ENCODE measurements around the gene ANO9.

ANO9 gene

DNA sequence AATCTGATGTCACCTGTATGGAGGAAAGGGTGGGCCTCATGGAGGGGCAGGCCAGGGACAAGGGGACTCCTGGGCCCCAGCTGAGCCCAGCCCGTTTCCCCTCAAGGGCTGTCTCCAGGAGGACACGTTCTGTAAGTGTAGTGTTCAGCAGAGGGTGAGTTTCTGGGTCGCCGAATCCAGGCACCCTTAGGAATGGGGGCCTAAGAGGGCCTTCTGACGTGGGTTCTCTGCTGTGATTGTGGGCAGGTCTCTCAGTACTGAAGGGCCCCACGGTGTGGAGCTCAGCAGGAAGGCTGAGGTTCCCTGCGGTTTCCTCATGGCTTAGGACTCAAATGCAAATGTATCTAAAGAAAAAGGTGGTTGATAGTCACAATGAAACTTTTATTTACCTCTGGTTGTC lies 14.7 kb upstream of the ANO9 start:
- no peak overlapping the region for H3K27ac ChIP-seq (ENCODE audit: insufficient read depth in 1 of 2, low read depth in 1 of 2, low read length in 2 of 2, poor library complexity in 1 of 2, severe bottlenecking in 2 of 2)
- peak overlapping the region in 1 of 7 experiments; percentile 52 for H3K4me3 ChIP-seq (ENCODE audit: control insufficient read depth in 1 of 7, extremely low read depth in 1 of 7, insufficient read depth in 4 of 7, low read depth in 2 of 7, low read length in 6 of 7)
- H3K36me3 ChIP-seq (ENCODE audit: control insufficient read depth in 4 of 4, insufficient read depth in 4 of 4, low read length in 3 of 4) = peaks cover 0 to 67% (median 37%) of the 10 kb centered on the region in 4 experiments
- 16% methylated on average over 5 of the region's 7 CpGs for WGBS (ENCODE audit: insufficient coverage)
- DNase-seq = peak; percentile 36 to 73 (median 68)
- CTCF ChIA-PET = interaction anchor here (0.7 to 1.6 kb wide), 2 partner anchors 23 to 60 kb away, joined by 3 to 5 read pairs; no protein-coding TSS in a partner anchor
- H3K9me3 ChIP-seq (ENCODE audit: control extremely low read depth in 1 of 5, control insufficient read depth in 4 of 5, insufficient read depth in 2 of 5, low read depth in 1 of 5, low read length in 4 of 5) = no peaks in the 10 kb centered on the region
- POLR2A ChIA-PET = interaction anchor here (0.5 to 1.0 kb wide), 3 partner anchors 9 to 241 kb away, joined by 3 to 5 read pairs (median 4); no protein-coding TSS in a partner anchor
- no peaks in the 10 kb centered on the region for H3K27me3 ChIP-seq (replicated peaks in 2 of 5; ENCODE audit: control insufficient read depth in 4 of 5, insufficient read depth in 5 of 5, low read length in 4 of 5)
- H3K4me1 ChIP-seq (ENCODE audit: control extremely low read depth in 1 of 4, control insufficient read depth in 4 of 4, insufficient read depth in 4 of 4, low read length in 3 of 4) = peaks cover 5 to 28% (median 21%) of the 10 kb centered on the region in 4 experiments

DNA sequence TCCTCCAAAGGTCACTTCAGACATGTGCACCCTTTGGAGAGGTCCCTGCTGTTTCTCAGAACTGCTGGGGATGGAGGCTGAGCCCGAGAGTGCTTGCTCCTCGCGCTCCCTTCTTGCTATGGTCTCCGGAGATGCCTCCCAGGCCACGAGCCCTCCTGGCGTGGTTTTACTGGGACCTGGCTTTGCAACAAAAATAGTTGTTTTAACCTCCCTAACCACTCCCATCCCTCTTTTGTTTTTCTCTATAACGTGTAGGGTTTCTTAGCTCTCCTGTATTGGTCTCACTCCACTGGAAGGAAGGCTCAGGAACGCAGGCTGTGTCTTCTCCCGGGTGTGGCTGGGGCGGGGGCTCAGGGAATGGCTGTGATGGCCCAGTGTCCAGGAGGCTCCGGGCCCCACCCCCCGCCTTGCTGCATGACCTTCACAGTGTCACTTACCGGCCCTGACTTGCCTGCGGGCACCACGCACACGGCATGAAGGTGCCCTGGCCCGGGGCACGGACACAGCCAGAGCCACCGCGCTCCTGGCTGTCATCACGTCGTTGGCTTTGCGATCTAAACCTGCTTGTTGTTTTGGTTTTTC lies 13.8 kb upstream of the ANO9 start:
- Histone ChIP-seq H3K4me3 (ENCODE audit: control insufficient read depth in 1 of 7, extremely low read depth in 1 of 7, insufficient read depth in 4 of 7, low read depth in 2 of 7, low read length in 6 of 7) (no peak overlapping the region), H3K9me3 (ENCODE audit: control extremely low read depth in 1 of 5, control insufficient read depth in 4 of 5, insufficient read depth in 2 of 5, low read depth in 1 of 5, low read length in 4 of 5) (no peaks in the 10 kb centered on the region), H3K27ac (ENCODE audit: insufficient read depth in 1 of 2, low read depth in 1 of 2, low read length in 2 of 2, poor library complexity in 1 of 2, severe bottlenecking in 2 of 2) (no peak overlapping the region), H3K4me1 (ENCODE audit: control extremely low read depth in 1 of 4, control insufficient read depth in 4 of 4, insufficient read depth in 4 of 4, low read length in 3 of 4) (peaks cover 5 to 37% (median 29%) of the 10 kb centered on the region in 4 experiments), H3K36me3 (ENCODE audit: control insufficient read depth in 4 of 4, insufficient read depth in 4 of 4, low read length in 3 of 4) (peaks cover 0 to 59% (median 33%) of the 10 kb centered on the region in 4 experiments), H3K27me3 (replicated peaks in 2 of 5; ENCODE audit: control insufficient read depth in 4 of 5, insufficient read depth in 5 of 5, low read length in 4 of 5) (no peaks in the 10 kb centered on the region)
- POLR2A ChIA-PET = no interaction called here
- CTCF ChIA-PET = interaction anchor here (1.6 kb wide), 1 partner anchor 23 kb away, joined by 5 read pairs; no protein-coding TSS in a partner anchor
- DNase-seq = no peak
- 98% methylated on average over 15 of the region's 23 CpGs for WGBS (ENCODE audit: insufficient coverage)

DNA sequence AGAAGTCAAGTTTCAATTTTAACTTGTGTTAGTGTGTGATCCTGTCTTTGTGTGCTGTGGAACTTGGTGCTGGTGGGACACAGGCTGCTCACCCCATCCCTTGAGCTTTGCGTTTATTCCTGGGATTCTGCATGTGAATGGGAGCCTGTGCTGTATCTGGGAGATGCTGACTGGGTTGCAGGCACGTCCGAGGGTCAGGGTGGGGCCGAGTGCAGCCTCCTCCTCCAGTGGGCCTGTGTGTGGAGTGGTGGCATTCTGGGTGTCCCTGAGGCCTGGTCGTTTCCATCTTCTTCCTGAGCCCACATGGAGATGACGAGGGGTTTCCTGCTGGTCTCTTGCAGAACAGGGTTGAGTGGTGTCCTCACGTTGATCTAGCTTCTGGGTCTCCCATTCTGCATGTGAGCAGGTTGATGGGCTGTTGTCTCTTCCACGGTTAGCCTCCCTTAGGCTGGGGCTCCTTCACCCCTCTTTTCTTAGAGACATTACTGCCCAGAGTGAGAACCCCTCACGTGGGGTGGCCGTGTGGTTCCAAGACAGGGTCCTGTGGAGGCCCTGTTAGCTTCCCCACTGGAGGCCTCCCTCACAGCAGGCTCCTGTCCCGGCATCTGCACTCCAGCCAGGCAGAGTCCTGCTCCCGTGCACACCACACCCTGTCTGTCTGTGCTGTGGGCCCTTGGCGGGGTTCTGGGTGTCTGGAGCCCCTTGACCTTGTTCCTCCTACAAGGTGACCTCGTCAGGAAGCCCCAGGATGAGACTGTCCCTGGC lies 13.2 kb upstream of the ANO9 start:
- H3K4me1 ChIP-seq (ENCODE audit: control extremely low read depth in 1 of 4, control insufficient read depth in 4 of 4, insufficient read depth in 4 of 4, low read length in 3 of 4) = peaks cover 5 to 40% (median 32%) of the 10 kb centered on the region in 4 experiments
- no peak overlapping the region for H3K4me3 ChIP-seq (ENCODE audit: control insufficient read depth in 1 of 7, extremely low read depth in 1 of 7, insufficient read depth in 4 of 7, low read depth in 2 of 7, low read length in 6 of 7)
- no peak for DNase-seq
- H3K36me3 ChIP-seq (ENCODE audit: control insufficient read depth in 4 of 4, insufficient read depth in 4 of 4, low read length in 3 of 4) = peaks cover 0 to 52% (median 26%) of the 10 kb centered on the region in 4 experiments
- ChIA-PET CTCF (no interaction called here), POLR2A (no interaction called here)
- no peak overlapping the region for H3K27ac ChIP-seq (ENCODE audit: insufficient read depth in 1 of 2, low read depth in 1 of 2, low read length in 2 of 2, poor library complexity in 1 of 2, severe bottlenecking in 2 of 2)
- 92% methylated on average over 13 of the region's 14 CpGs for WGBS (ENCODE audit: insufficient coverage)
- H3K9me3 ChIP-seq (ENCODE audit: control extremely low read depth in 1 of 5, control insufficient read depth in 4 of 5, insufficient read depth in 2 of 5, low read depth in 1 of 5, low read length in 4 of 5) = no peaks in the 10 kb centered on the region
- H3K27me3 ChIP-seq (replicated peaks in 2 of 5; ENCODE audit: control insufficient read depth in 4 of 5, insufficient read depth in 5 of 5, low read length in 4 of 5) = no peaks in the 10 kb centered on the region

DNA sequence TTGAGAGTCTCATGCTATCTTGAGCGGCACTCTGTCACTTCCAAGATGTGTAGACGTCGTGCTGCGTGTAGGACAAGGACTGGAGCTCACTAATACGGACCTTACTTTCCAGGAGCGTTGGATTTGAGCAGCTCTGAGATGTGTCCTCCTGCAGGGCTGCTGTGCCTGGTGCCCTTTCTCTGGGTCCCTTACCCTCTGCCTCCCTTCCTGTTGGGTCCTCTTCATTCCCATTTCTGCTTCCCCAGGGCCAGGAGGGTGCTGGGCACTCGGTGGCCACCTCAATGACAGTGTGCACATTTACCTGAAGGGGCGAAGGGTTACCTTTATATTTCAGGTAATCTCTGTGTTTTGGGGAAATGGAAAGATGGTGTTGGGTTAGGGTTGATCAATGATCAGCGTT lies 12.2 kb upstream of the ANO9 start:
- H3K9me3 ChIP-seq (ENCODE audit: control extremely low read depth in 1 of 5, control insufficient read depth in 4 of 5, insufficient read depth in 2 of 5, low read depth in 1 of 5, low read length in 4 of 5) = no peaks in the 10 kb centered on the region
- WGBS (ENCODE audit: insufficient coverage) = 97% methylated on average over 8 of the region's 9 CpGs
- peaks cover 5 to 45% (median 40%) of the 10 kb centered on the region in 4 experiments for H3K4me1 ChIP-seq (ENCODE audit: control extremely low read depth in 1 of 4, control insufficient read depth in 4 of 4, insufficient read depth in 4 of 4, low read length in 3 of 4)
- no peaks in the 10 kb centered on the region for H3K27me3 ChIP-seq (replicated peaks in 2 of 5; ENCODE audit: control insufficient read depth in 4 of 5, insufficient read depth in 5 of 5, low read length in 4 of 5)
- H3K4me3 ChIP-seq (ENCODE audit: control insufficient read depth in 1 of 7, extremely low read depth in 1 of 7, insufficient read depth in 4 of 7, low read depth in 2 of 7, low read length in 6 of 7) = no peak overlapping the region
- POLR2A ChIA-PET = no interaction called here
- CTCF ChIA-PET = no interaction called here
- H3K27ac ChIP-seq (ENCODE audit: insufficient read depth in 1 of 2, low read depth in 1 of 2, low read length in 2 of 2, poor library complexity in 1 of 2, severe bottlenecking in 2 of 2) = no peak overlapping the region
- peaks cover 0 to 47% (median 22%) of the 10 kb centered on the region in 4 experiments for H3K36me3 ChIP-seq (ENCODE audit: control insufficient read depth in 4 of 4, insufficient read depth in 4 of 4, low read length in 3 of 4)
- no peak for DNase-seq

DNA sequence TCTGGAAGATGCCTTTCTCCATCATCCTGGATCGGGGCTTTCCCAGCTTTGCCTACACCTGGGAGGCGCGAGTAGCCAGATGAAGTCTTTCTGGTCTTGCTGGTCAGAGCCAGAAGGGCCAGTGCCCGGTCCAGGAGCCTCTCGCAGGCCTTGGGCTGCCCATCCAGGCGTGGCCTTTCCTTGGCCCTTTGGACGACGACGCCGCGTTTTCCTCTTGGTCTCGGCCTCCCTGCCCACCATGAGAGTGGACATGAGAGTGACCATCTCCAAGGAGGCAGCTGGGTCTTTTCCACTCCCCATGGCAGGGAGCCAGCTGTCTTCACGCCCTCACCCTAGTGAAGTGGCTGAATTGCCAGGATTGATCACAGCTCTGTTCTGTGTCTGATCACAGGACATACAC lies 11.8 kb upstream of the ANO9 start:
- DNase-seq = no peak
- no peaks in the 10 kb centered on the region for H3K9me3 ChIP-seq (ENCODE audit: control extremely low read depth in 1 of 5, control insufficient read depth in 4 of 5, insufficient read depth in 2 of 5, low read depth in 1 of 5, low read length in 4 of 5)
- H3K27me3 ChIP-seq (replicated peaks in 2 of 5; ENCODE audit: control insufficient read depth in 4 of 5, insufficient read depth in 5 of 5, low read length in 4 of 5) = no peaks in the 10 kb centered on the region
- WGBS (ENCODE audit: insufficient coverage) = 97% methylated on average over 13 of the region's 13 CpGs
- ChIA-PET CTCF (no interaction called here), POLR2A (no interaction called here)
- H3K4me1 ChIP-seq (ENCODE audit: control extremely low read depth in 1 of 4, control insufficient read depth in 4 of 4, insufficient read depth in 4 of 4, low read length in 3 of 4) = peaks cover 5 to 50% (median 45%) of the 10 kb centered on the region in 4 experiments
- peaks cover 0 to 45% (median 22%) of the 10 kb centered on the region in 4 experiments for H3K36me3 ChIP-seq (ENCODE audit: control insufficient read depth in 4 of 4, insufficient read depth in 4 of 4, low read length in 3 of 4)
- no peak overlapping the region for H3K4me3 ChIP-seq (ENCODE audit: control insufficient read depth in 1 of 7, extremely low read depth in 1 of 7, insufficient read depth in 4 of 7, low read depth in 2 of 7, low read length in 6 of 7)
- H3K27ac ChIP-seq (ENCODE audit: insufficient read depth in 1 of 2, low read depth in 1 of 2, low read length in 2 of 2, poor library complexity in 1 of 2, severe bottlenecking in 2 of 2) = no peak overlapping the region

DNA sequence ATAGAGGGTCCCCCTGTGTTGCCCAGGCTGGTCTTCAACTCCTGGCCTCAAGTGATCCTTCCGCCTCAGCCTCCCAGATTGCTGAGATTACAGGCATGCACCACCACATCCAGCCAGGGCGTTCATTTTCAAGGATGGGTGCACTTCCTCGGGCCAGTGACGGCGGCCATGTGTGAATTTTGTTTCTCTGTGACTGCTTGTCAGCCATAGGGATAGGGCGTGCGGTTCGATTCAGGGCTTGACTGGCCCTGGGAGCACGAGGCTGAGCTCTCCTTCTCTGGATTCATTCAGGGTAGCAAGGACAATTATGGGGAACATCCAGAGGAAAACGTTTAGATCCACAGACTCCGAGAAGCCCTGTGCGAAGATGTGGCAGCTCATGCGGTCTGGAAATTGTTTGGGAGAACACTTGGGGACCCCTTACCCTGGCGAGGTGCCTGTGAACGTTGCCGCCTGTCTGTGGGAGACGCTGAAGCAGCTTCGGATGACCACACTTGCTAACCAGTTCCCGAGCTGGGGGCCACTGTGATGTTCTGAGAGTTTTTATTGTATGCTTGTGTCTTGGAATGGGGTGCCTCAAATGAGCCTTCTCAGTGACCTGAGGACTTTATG lies 11.2 kb upstream of the ANO9 start:
- ChIA-PET POLR2A (no interaction called here), CTCF (interaction anchor here (1.0 to 6.8 kb wide), 2 partner anchors 47 to 90 kb away, joined by 3 to 46 read pairs; no protein-coding TSS in a partner anchor)
- Histone ChIP-seq H3K27ac (ENCODE audit: insufficient read depth in 1 of 2, low read depth in 1 of 2, low read length in 2 of 2, poor library complexity in 1 of 2, severe bottlenecking in 2 of 2) (no peak overlapping the region), H3K4me3 (ENCODE audit: control insufficient read depth in 1 of 7, extremely low read depth in 1 of 7, insufficient read depth in 4 of 7, low read depth in 2 of 7, low read length in 6 of 7) (no peak overlapping the region), H3K4me1 (ENCODE audit: control extremely low read depth in 1 of 4, control insufficient read depth in 4 of 4, insufficient read depth in 4 of 4, low read length in 3 of 4) (peaks cover 5 to 53% (median 49%) of the 10 kb centered on the region in 4 experiments), H3K36me3 (ENCODE audit: control insufficient read depth in 4 of 4, insufficient read depth in 4 of 4, low read length in 3 of 4) (peaks cover 0 to 45% (median 22%) of the 10 kb centered on the region in 4 experiments), H3K27me3 (replicated peaks in 2 of 5; ENCODE audit: control insufficient read depth in 4 of 5, insufficient read depth in 5 of 5, low read length in 4 of 5) (no peaks in the 10 kb centered on the region), H3K9me3 (ENCODE audit: control extremely low read depth in 1 of 5, control insufficient read depth in 4 of 5, insufficient read depth in 2 of 5, low read depth in 1 of 5, low read length in 4 of 5) (no peaks in the 10 kb centered on the region)
- WGBS (ENCODE audit: insufficient coverage) = 97% methylated on average over 19 of the region's 19 CpGs
- no peak for DNase-seq

All from common myeloid progenitor, CD34-positive (primary cell).